ENCODE results near the gene CCDC33. TPM values are rescaled to one million over a fixed set of nuclear protein-coding genes. Genes with fewer than 3 reads are reported as not detected.

Gene CCDC33
- total RNA-seq, 1 donor from 2014 or later = 0.41 TPM

GRCh38 chr15:74220475-74221248 is 15.5 kb upstream of the CCDC33 start:
- H3K36me3 ChIP-seq (ENCODE audit: insufficient read depth, low read length) = no peaks in the 10 kb centered on the region
- H3K9ac ChIP-seq (ENCODE audit: low read length) = no peak overlapping the region
- Mint-ChIP-seq H3K4me3 (ENCODE audit: unreplicated experiment) (no peak overlapping the region), H3K27me3 (ENCODE audit: low read depth, unreplicated experiment) (peaks cover 49% of the 10 kb centered on the region), H3K9me3 (ENCODE audit: unreplicated experiment) (no peaks in the 10 kb centered on the region), H3K4me1 (ENCODE audit: low read depth, unreplicated experiment) (peaks cover 32% of the 10 kb centered on the region), H3K36me3 (ENCODE audit: low read depth, unreplicated experiment) (no peaks in the 10 kb centered on the region), H3K27ac (ENCODE audit: unreplicated experiment) (no peak overlapping the region)
- H3K4me3 ChIP-seq (ENCODE audit: insufficient read depth, low read depth, low read length) = no peak overlapping the region
- H3K9me3 ChIP-seq (ENCODE audit: insufficient read depth, low read depth, low read length) = no peaks in the 10 kb centered on the region
- TF ChIP-seq CTCF (IDR thresholded peaks at IDR 0.05; ENCODE audit: insufficient read depth, low read depth, low read length) (no peak), EZH2 (IDR thresholded peaks at IDR 0.05; ENCODE audit: insufficient read depth, low read length) (no peak)
- no peaks in the 10 kb centered on the region for H3K79me2 ChIP-seq (ENCODE audit: insufficient read depth, low read length)
- no peak overlapping the region for H2AFZ ChIP-seq (ENCODE audit: low read depth, low read length)
- H3K4me1 ChIP-seq (ENCODE audit: insufficient read depth, low read length) = peaks cover 22% of the 10 kb centered on the region
- no peak for DNase-seq (ENCODE audit: low read depth)
- FAIRE-seq = no peak
- H3K27ac ChIP-seq (ENCODE audit: low read depth, low read length) = no peak overlapping the region
- H3K4me2 ChIP-seq (ENCODE audit: low read length) = no peak overlapping the region
- H3K27me3 ChIP-seq (ENCODE audit: insufficient read depth, low read length) = peaks cover 11% of the 10 kb centered on the region
- H4K20me1 ChIP-seq (ENCODE audit: insufficient read depth, low read length) = no peaks in the 10 kb centered on the region

GRCh38 chr15:74221399-74222239 is 14.5 kb upstream of the CCDC33 start:
- Histone ChIP-seq H3K4me1 (ENCODE audit: insufficient read depth, low read length) (peaks cover 16% of the 10 kb centered on the region), H3K4me3 (ENCODE audit: insufficient read depth, low read depth, low read length) (no peak overlapping the region), H3K27me3 (ENCODE audit: insufficient read depth, low read length) (peaks cover 11% of the 10 kb centered on the region), H2AFZ (ENCODE audit: low read depth, low read length) (no peak overlapping the region), H3K27ac (ENCODE audit: low read depth, low read length) (no peak overlapping the region), H3K79me2 (ENCODE audit: insufficient read depth, low read length) (no peaks in the 10 kb centered on the region), H3K36me3 (ENCODE audit: insufficient read depth, low read length) (no peaks in the 10 kb centered on the region), H3K9ac (ENCODE audit: low read length) (no peak overlapping the region), H3K9me3 (ENCODE audit: insufficient read depth, low read depth, low read length) (no peaks in the 10 kb centered on the region), H4K20me1 (ENCODE audit: insufficient read depth, low read length) (no peaks in the 10 kb centered on the region), H3K4me2 (ENCODE audit: low read length) (no peak overlapping the region)
- Mint-ChIP-seq H3K4me3 (ENCODE audit: unreplicated experiment) (no peak overlapping the region), H3K9me3 (ENCODE audit: unreplicated experiment) (no peaks in the 10 kb centered on the region), H3K4me1 (ENCODE audit: low read depth, unreplicated experiment) (peaks cover 26% of the 10 kb centered on the region), H3K36me3 (ENCODE audit: low read depth, unreplicated experiment) (no peaks in the 10 kb centered on the region), H3K27ac (ENCODE audit: unreplicated experiment) (peak overlapping the region; percentile 26), H3K27me3 (ENCODE audit: low read depth, unreplicated experiment) (peaks cover 54% of the 10 kb centered on the region)
- TF ChIP-seq CTCF (IDR thresholded peaks at IDR 0.05; ENCODE audit: insufficient read depth, low read depth, low read length) = no peak
- TF ChIP-seq EZH2 (IDR thresholded peaks at IDR 0.05; ENCODE audit: insufficient read depth, low read length) = no peak
- FAIRE-seq = no peak
- DNase-seq (ENCODE audit: low read depth) = no peak
